ENCODE results near the gene NDE1. TPM values are rescaled to one million over a fixed set of nuclear protein-coding genes. Genes with fewer than 3 reads are reported as not detected.

The NDE1 gene, protein sequence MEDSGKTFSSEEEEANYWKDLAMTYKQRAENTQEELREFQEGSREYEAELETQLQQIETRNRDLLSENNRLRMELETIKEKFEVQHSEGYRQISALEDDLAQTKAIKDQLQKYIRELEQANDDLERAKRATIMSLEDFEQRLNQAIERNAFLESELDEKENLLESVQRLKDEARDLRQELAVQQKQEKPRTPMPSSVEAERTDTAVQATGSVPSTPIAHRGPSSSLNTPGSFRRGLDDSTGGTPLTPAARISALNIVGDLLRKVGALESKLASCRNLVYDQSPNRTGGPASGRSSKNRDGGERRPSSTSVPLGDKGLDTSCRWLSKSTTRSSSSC
- 50.4 TPM for polyA plus RNA-seq (2013, experiment 1 of 2)
- polyA plus RNA-seq (2013, experiment 2 of 2) = 51.2 TPM

GRCh38 chr16:15650019-15650697 is at the start of gene NDE1:
Gene NDE1 (plus strand): TSS chr16:15650245. CDS start chr16:15664779, 14,534 bp downstream.
- WGBS, 2 donors (ENCODE audit: extremely low coverage in 2 of 2, insufficient read length in 2 of 2, insufficient replicate concordance in 1 of 2) = no CpG with 5 or more reads among the region's 71 CpGs
- Histone ChIP-seq H3K27ac (replicated peaks; ENCODE audit: low read length) (peak within 1 kb of the TSS; percentile 58), H3K36me3 (replicated peaks in 1 of 2; ENCODE audit: control insufficient read depth in 2 of 2, insufficient read depth in 2 of 2, low read length in 2 of 2) (peaks cover 3 to 14% of the 10 kb centered on the region in 2 donors)

DNA sequence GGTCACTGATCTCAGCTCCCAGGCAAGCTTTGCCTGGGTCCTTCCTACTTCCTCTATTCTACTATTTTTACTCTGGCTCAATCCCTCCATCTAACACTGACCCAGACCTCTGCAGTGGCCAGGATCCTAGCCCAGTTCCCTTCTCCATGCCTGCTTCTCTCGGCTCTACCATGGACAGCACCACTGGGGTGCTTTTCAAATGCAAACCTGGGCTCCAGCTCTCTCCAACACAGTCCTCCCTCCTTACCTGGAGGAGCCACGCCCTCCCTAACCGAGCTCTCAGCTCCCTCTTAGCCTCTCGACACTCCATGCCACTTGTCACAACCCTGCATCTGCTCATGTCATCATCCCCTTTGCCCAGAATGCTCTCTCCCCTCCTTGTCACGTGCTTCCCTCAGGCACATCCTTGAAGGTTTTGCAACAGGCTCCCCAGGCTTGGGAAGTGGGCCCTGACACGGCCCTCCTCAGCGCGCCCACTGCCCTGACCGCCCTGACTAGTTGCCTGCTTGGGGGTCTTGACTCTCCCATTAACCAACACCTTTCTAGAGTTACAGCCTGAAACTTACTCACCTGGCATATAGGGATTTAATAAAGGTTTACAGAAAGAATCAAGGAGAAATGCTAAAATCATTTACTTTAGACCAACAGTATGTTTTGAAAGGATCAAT is 48.7 kb upstream of the NDE1 start:
- Histone ChIP-seq H3K23ac (ENCODE audit: low read depth, low read length, poor library complexity) (peak overlapping the region; percentile 57), H3K4me1 (ENCODE audit: control insufficient read depth in 2 of 2, insufficient read depth in 1 of 2, low read depth in 1 of 2, low read length in 2 of 2) (no peaks in the 10 kb centered on the region), H2BK15ac (ENCODE audit: low read length) (no peak overlapping the region), H4K8ac (ENCODE audit: low read depth, low read length) (no peak overlapping the region), H3K14ac (ENCODE audit: low read length) (no peak overlapping the region), H3K9ac (ENCODE audit: low read depth, low read length, poor library complexity) (no peak overlapping the region), H3K27me3 (ENCODE audit: control insufficient read depth in 3 of 3, insufficient read depth in 3 of 3, low read depth in 1 of 3, low read length in 3 of 3) (peaks cover 0 to 2% (median 0%) of the 10 kb centered on the region in 3 experiments), H2AK5ac (ENCODE audit: low read depth, low read length) (no peak overlapping the region), H3K18ac (ENCODE audit: low read length) (no peak overlapping the region), H4K91ac (ENCODE audit: low read depth, low read length, poor library complexity) (no peak overlapping the region), H3K4me3 (ENCODE audit: low read length in 2 of 2) (no peak overlapping the region), H2AFZ (ENCODE audit: low read length) (no peak overlapping the region), H2BK5ac (ENCODE audit: low read length) (no peak overlapping the region), H3K4me2 (ENCODE audit: insufficient read depth, low read length, poor library complexity, severe bottlenecking) (no peak overlapping the region), H3K9me3 (replicated peaks in 1 of 2; ENCODE audit: control insufficient read depth in 2 of 2, insufficient read depth in 1 of 2, low read depth in 1 of 2, low read length in 2 of 2) (no peaks in the 10 kb centered on the region), H3K27ac (replicated peaks; ENCODE audit: low read length) (no peak overlapping the region), H3K36me3 (replicated peaks in 1 of 2; ENCODE audit: control insufficient read depth in 2 of 2, insufficient read depth in 2 of 2, low read length in 2 of 2) (peaks cover 47 to 99% of the 10 kb centered on the region in 2 donors), H3K4ac (ENCODE audit: low read length) (no peak overlapping the region), H3K79me1 (ENCODE audit: low read depth, low read length) (no peaks in the 10 kb centered on the region), H2BK120ac (ENCODE audit: low read depth, low read length) (no peak overlapping the region), H2BK12ac (ENCODE audit: low read length) (no peak overlapping the region)
- DNase-seq (ENCODE audit: low spot score) = no peak
- no CpG with 5 or more reads among the region's 9 CpGs for WGBS, 2 donors (ENCODE audit: extremely low coverage in 2 of 2, insufficient read length in 2 of 2, insufficient replicate concordance in 1 of 2)

More at GRCh38 chr16:15650019-15650697, at the start of gene NDE1:
- H3K4me3 ChIP-seq (ENCODE audit: low read length in 2 of 2) = peak within 1 kb of the TSS; percentile 92
- H2BK5ac ChIP-seq (ENCODE audit: low read length) = no peak within 1 kb of the TSS
- peak within 1 kb of the TSS; percentile 76 for H3K4ac ChIP-seq (ENCODE audit: low read length)
- peaks cover 3 to 4% of the 10 kb centered on the region in 2 donors for H3K4me1 ChIP-seq (ENCODE audit: control insufficient read depth in 2 of 2, insufficient read depth in 1 of 2, low read depth in 1 of 2, low read length in 2 of 2)
- peak within 1 kb of the TSS; percentile 97 for H2BK15ac ChIP-seq (ENCODE audit: low read length)
- H3K9me3 ChIP-seq (replicated peaks in 1 of 2; ENCODE audit: control insufficient read depth in 2 of 2, insufficient read depth in 1 of 2, low read depth in 1 of 2, low read length in 2 of 2) = no peaks in the 10 kb centered on the region
- H4K91ac ChIP-seq (ENCODE audit: low read depth, low read length, poor library complexity) = no peak within 1 kb of the TSS
- peak within 1 kb of the TSS; percentile 83 for H3K4me2 ChIP-seq (ENCODE audit: insufficient read depth, low read length, poor library complexity, severe bottlenecking)
- peak within 1 kb of the TSS; percentile 65 for H3K23ac ChIP-seq (ENCODE audit: low read depth, low read length, poor library complexity)
- no peak within 1 kb of the TSS for H4K8ac ChIP-seq (ENCODE audit: low read depth, low read length)
- H3K18ac ChIP-seq (ENCODE audit: low read length) = peak within 1 kb of the TSS; percentile 97
- peak; percentile 93 for DNase-seq (ENCODE audit: low spot score)
- peak within 1 kb of the TSS; percentile 63 for H2AK5ac ChIP-seq (ENCODE audit: low read depth, low read length)
- H3K79me1 ChIP-seq (ENCODE audit: low read depth, low read length) = peaks cover 6% of the 10 kb centered on the region
- H3K14ac ChIP-seq (ENCODE audit: low read length) = peak within 1 kb of the TSS; percentile 82
- no peaks in the 10 kb centered on the region for H3K27me3 ChIP-seq (ENCODE audit: control insufficient read depth in 3 of 3, insufficient read depth in 3 of 3, low read depth in 1 of 3, low read length in 3 of 3)
- no peak within 1 kb of the TSS for H2BK12ac ChIP-seq (ENCODE audit: low read length)
- no peak within 1 kb of the TSS for H2BK120ac ChIP-seq (ENCODE audit: low read depth, low read length)
- peak within 1 kb of the TSS; percentile 95 for H3K9ac ChIP-seq (ENCODE audit: low read depth, low read length, poor library complexity)
- peak within 1 kb of the TSS; percentile 91 for H2AFZ ChIP-seq (ENCODE audit: low read length)

DNA sequence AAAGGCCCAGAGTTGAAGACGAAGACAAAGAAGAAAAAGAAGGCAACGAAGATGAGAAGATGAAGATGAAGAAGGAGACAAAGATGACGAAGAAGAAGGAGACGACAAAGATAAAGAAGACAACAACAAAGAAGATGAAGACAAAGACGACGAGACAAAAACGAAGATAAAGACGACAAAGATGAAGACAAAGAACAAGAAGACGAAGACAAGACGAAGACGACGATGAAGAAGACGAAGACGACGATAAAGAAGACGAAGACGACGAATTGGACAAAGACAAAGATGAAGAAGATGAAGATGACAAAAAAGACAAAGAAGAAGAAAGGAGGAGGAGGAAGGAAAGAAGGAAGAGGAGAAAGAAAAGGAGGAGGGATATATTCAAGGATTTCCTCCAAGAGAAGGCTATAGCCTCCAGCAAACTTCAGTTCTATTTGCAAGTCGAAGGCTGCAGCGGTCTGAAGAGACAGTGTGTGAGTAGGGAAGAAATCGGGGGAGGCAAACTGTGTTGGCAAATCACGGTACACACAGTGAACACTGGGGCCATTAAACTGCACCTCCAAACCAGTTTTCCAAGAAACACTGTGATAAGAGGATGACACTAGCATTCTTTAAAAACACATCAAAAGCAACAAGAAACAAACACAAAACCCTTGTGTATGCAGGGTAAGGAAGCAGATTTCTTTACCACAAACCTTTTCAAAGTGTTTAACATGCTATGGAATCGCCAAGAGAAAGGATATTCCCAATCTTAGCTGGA is 47.6 kb upstream of the NDE1 start:
- no peak for DNase-seq (ENCODE audit: low spot score)
- 100% methylated on average over 8 to 10 of the region's 23 CpGs for WGBS, 2 donors (ENCODE audit: extremely low coverage in 2 of 2, insufficient read length in 2 of 2, insufficient replicate concordance in 1 of 2)
- peaks cover 50 to 99% of the 10 kb centered on the region in 2 donors for H3K36me3 ChIP-seq (replicated peaks in 1 of 2; ENCODE audit: control insufficient read depth in 2 of 2, insufficient read depth in 2 of 2, low read length in 2 of 2)

More for the DNA sequence above, 47.6 kb upstream of the NDE1 start:
- H2BK120ac ChIP-seq (ENCODE audit: low read depth, low read length) = no peak overlapping the region
- H3K4me2 ChIP-seq (ENCODE audit: insufficient read depth, low read length, poor library complexity, severe bottlenecking) = no peak overlapping the region
- H3K4me1 ChIP-seq (ENCODE audit: control insufficient read depth in 2 of 2, insufficient read depth in 1 of 2, low read depth in 1 of 2, low read length in 2 of 2) = no peaks in the 10 kb centered on the region
- H3K4me3 ChIP-seq (ENCODE audit: low read length in 2 of 2) = no peak overlapping the region
- H3K27ac ChIP-seq (replicated peaks; ENCODE audit: low read length) = no peak overlapping the region
- no peak overlapping the region for H3K18ac ChIP-seq (ENCODE audit: low read length)
- H3K9ac ChIP-seq (ENCODE audit: low read depth, low read length, poor library complexity) = no peak overlapping the region
- H2BK5ac ChIP-seq (ENCODE audit: low read length) = no peak overlapping the region
- H3K79me1 ChIP-seq (ENCODE audit: low read depth, low read length) = peaks cover 3% of the 10 kb centered on the region
- peaks cover 0 to 2% (median 0%) of the 10 kb centered on the region in 3 experiments for H3K27me3 ChIP-seq (ENCODE audit: control insufficient read depth in 3 of 3, insufficient read depth in 3 of 3, low read depth in 1 of 3, low read length in 3 of 3)
- no peak overlapping the region for H2BK12ac ChIP-seq (ENCODE audit: low read length)
- no peaks in the 10 kb centered on the region for H3K9me3 ChIP-seq (replicated peaks in 1 of 2; ENCODE audit: control insufficient read depth in 2 of 2, insufficient read depth in 1 of 2, low read depth in 1 of 2, low read length in 2 of 2)
- no peak overlapping the region for H2BK15ac ChIP-seq (ENCODE audit: low read length)
- no peak overlapping the region for H2AFZ ChIP-seq (ENCODE audit: low read length)
- no peak overlapping the region for H4K8ac ChIP-seq (ENCODE audit: low read depth, low read length)
- H3K14ac ChIP-seq (ENCODE audit: low read length) = no peak overlapping the region
- no peak overlapping the region for H2AK5ac ChIP-seq (ENCODE audit: low read depth, low read length)
- no peak overlapping the region for H3K23ac ChIP-seq (ENCODE audit: low read depth, low read length, poor library complexity)
- H3K4ac ChIP-seq (ENCODE audit: low read length) = no peak overlapping the region
- H4K91ac ChIP-seq (ENCODE audit: low read depth, low read length, poor library complexity) = no peak overlapping the region

All from neuronal stem cell (in vitro differentiated cells).